Neural cell (in vitro differentiated cells): ENCODE results near the gene LSM12. TPM values are rescaled to one million over a fixed set of nuclear protein-coding genes. Genes with fewer than 3 reads are reported as not detected.

ENCODE experiments used
- H2AFZ ChIP-seq: fragments of 200-600, 300-800 bp; sonication (generic), shearing (Covaris generic); 2 replicates; pipeline ENCODE4 v1.6.0; 2014; ENCODE audit warnings: low read depth, mild to moderate bottlenecking, antibody characterized with exemption, low read length, moderate library complexity
- H3F3A ChIP-seq: fragments of 200-600 bp; shearing (Covaris generic); 2 replicates; pipeline ENCODE4 v1.6.1; 2016; ENCODE audit warnings: mild to moderate bottlenecking, moderate library complexity, mixed read lengths, antibody characterized with exemption, low read length; ENCODE audit not compliant: insufficient read depth, poor library complexity, severe bottlenecking
- H3K27ac ChIP-seq: fragments of 200-600, 300-800 bp; sonication (generic), shearing (Covaris generic); 2 replicates; pipeline ENCODE4 v1.5.1; 2014; ENCODE audit warnings: mild to moderate bottlenecking, low read length, moderate library complexity
- H3K27me3 ChIP-seq: fragments of 300-800, 200-600 bp; sonication (generic), shearing (Covaris generic); 2 replicates; pipeline ENCODE4 v1.6.0; 2014; ENCODE audit warnings: mild to moderate bottlenecking, low read depth, low read length, moderate library complexity; ENCODE audit not compliant: insufficient read depth
- H3K36me3 ChIP-seq: fragments of 300-800, 200-600 bp; sonication (generic), shearing (Covaris generic); 2 replicates; pipeline ENCODE4 v1.5.1; 2014; ENCODE audit warnings: mild to moderate bottlenecking, antibody characterized with exemption, low read length, moderate library complexity; ENCODE audit not compliant: insufficient read depth
- H3K4me2 ChIP-seq: fragments of 300-800, 200-600 bp; sonication (generic), shearing (Covaris generic); 2 replicates; pipeline ENCODE4 v1.6.0; 2014; ENCODE audit warnings: mild to moderate bottlenecking, low read length
- H3K4me3 ChIP-seq: fragments of 300-800, 200-600 bp; sonication (generic), shearing (Covaris generic); 2 replicates; pipeline ENCODE4 v1.5.1; 2014; ENCODE audit warnings: mild to moderate bottlenecking, low read length, moderate library complexity
- H3K79me2 ChIP-seq: fragments of 200-600 bp; shearing (Covaris generic); replicated peaks from 2 replicates; pipeline ENCODE4 v1.6.0; 2014; ENCODE audit warnings: mild to moderate bottlenecking, low read length, moderate library complexity; ENCODE audit not compliant: insufficient read depth
- H3K9ac ChIP-seq: fragments of 300-800, 200-600 bp; sonication (generic), shearing (Covaris generic); 2 replicates; pipeline ENCODE4 v1.6.1; 2016; ENCODE audit warnings: mild to moderate bottlenecking, low read length, mixed read lengths
- H3K9me2 ChIP-seq: fragments of 200-600 bp; shearing (Covaris generic); 2 replicates; pipeline ENCODE4 v1.6.1; 2016; ENCODE audit warnings: mild to moderate bottlenecking, low read length, mixed read lengths; ENCODE audit not compliant: insufficient read depth
- H3K9me3 ChIP-seq: fragments of 200-600, 300-800 bp; sonication (generic), shearing (Covaris generic); 2 replicates; pipeline ENCODE4 v1.6.1; 2016; ENCODE audit warnings: mild to moderate bottlenecking, mixed run types, low read length, moderate library complexity, mixed read lengths
- H4K20me1 ChIP-seq: fragments of 200-600 bp; shearing (Covaris generic); 2 replicates; pipeline ENCODE4 v1.6.1; 2016; ENCODE audit warnings: mild to moderate bottlenecking, mixed run types; ENCODE audit not compliant: insufficient read depth
- EP300 ChIP-seq: fragments of 450-650 bp; conservative IDR thresholded peaks from 2 replicates; pipeline ENCODE4 v1.6.1; 2014; ENCODE audit warnings: antibody characterized with exemption, mild to moderate bottlenecking, moderate library complexity; ENCODE audit not compliant: poor library complexity, severe bottlenecking
- EZH2 ChIP-seq: fragments of 200-600, 300-800 bp; shearing (Covaris generic), sonication (generic); IDR thresholded peaks from 2 replicates; pipeline ENCODE4 v1.6.1; 2014; ENCODE audit warnings: antibody characterized with exemption, low read length, borderline replicate concordance, mild to moderate bottlenecking; ENCODE audit not compliant: insufficient read depth, poor library complexity, severe bottlenecking
- MXI1 ChIP-seq: fragments of 450-650 bp; conservative IDR thresholded peaks from 2 replicates; pipeline ENCODE4 v1.6.1; 2014; ENCODE audit warnings: antibody characterized with exemption, mild to moderate bottlenecking; ENCODE audit not compliant: poor library complexity, severe bottlenecking
- POLR2AphosphoS5 ChIP-seq: IDR thresholded peaks from 2 replicates; pipeline ENCODE4 v1.6.1; 2012
- RAD21 ChIP-seq: fragments of 450-650 bp; conservative IDR thresholded peaks from 2 replicates; pipeline ENCODE4 v1.6.1; 2014; ENCODE audit warnings: antibody characterized with exemption, mild to moderate bottlenecking, moderate library complexity
- REST ChIP-seq: IDR thresholded peaks from 2 replicates; pipeline ENCODE4 v1.6.1; 2012; ENCODE audit warnings: borderline replicate concordance
- SMC3 ChIP-seq: fragments of 450-650 bp; conservative IDR thresholded peaks from 2 replicates; pipeline ENCODE4 v1.6.1; 2014; ENCODE audit warnings: antibody characterized with exemption, mild to moderate bottlenecking, moderate library complexity; ENCODE audit not compliant: poor library complexity
- TAF1 ChIP-seq: IDR thresholded peaks from 2 replicates; pipeline ENCODE4 v1.6.1; 2012; ENCODE audit warnings: low read depth
- polyA plus RNA-seq: library from polyadenylated mRNA; depleted of rRNA; stranded (reverse); fragments of >200 nt; gene quantifications from 2 replicates; pipeline ENCODE4 v1.2.3, GENCODE V29; 2014
- TF ChIP-seq, protein P1 (sequence below): fragments of 450-650 bp; IDR thresholded peaks from 2 replicates; pipeline ENCODE4 v1.5.1; 2014; ENCODE audit warnings: antibody characterized with exemption, mild to moderate bottlenecking, moderate library complexity; ENCODE audit not compliant: poor library complexity, severe bottlenecking

LSM12 gene
- polyA plus RNA-seq, 1 donor from 2014 or later: 12.0 TPM

DNA sequence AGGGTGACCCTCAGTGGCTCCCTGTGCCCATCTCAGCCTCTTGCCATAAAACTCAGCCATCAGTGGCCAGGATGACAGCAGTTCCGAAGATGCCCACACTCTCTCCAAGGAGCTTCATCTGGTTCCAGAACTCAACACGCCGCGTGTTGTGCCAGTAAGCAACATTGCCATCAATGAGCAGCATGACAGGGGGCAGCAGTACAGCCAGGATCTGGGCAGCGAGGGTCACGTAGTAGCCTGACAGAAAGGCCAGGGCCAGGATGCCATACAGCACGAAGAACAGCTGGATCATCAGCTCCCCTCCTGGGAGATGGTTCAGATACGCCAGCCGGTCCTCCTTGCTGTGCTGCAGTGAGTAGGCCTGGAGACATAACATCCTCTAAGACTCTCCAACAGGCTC lies 54.6 kb downstream of the LSM12 start:
- no peak overlapping the region for H3K27ac ChIP-seq
- no peaks in the 10 kb centered on the region for H3K9me2 ChIP-seq
- no peak overlapping the region for H3K9ac ChIP-seq
- no peak overlapping the region for H2AFZ ChIP-seq
- H3K4me3 ChIP-seq: no peak overlapping the region
- no peaks in the 10 kb centered on the region for H3F3A ChIP-seq
- H4K20me1 ChIP-seq: no peaks in the 10 kb centered on the region
- H3K27me3 ChIP-seq: peaks cover 14% of the 10 kb centered on the region
- TF ChIP-seq, protein P1, sequence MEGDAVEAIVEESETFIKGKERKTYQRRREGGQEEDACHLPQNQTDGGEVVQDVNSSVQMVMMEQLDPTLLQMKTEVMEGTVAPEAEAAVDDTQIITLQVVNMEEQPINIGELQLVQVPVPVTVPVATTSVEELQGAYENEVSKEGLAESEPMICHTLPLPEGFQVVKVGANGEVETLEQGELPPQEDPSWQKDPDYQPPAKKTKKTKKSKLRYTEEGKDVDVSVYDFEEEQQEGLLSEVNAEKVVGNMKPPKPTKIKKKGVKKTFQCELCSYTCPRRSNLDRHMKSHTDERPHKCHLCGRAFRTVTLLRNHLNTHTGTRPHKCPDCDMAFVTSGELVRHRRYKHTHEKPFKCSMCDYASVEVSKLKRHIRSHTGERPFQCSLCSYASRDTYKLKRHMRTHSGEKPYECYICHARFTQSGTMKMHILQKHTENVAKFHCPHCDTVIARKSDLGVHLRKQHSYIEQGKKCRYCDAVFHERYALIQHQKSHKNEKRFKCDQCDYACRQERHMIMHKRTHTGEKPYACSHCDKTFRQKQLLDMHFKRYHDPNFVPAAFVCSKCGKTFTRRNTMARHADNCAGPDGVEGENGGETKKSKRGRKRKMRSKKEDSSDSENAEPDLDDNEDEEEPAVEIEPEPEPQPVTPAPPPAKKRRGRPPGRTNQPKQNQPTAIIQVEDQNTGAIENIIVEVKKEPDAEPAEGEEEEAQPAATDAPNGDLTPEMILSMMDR: no peak
- no peak for TF ChIP-seq SMC3
- TF ChIP-seq MXI1: no peak
- no peak for TF ChIP-seq RAD21
- no peak for TF ChIP-seq REST
- no peak for TF ChIP-seq EP300
- no peak for TF ChIP-seq POLR2AphosphoS5
- TF ChIP-seq EZH2: no peak
- TF ChIP-seq TAF1: no peak
- no peaks in the 10 kb centered on the region for H3K9me3 ChIP-seq
- H3K36me3 ChIP-seq: no peaks in the 10 kb centered on the region
- H3K4me2 ChIP-seq: no peak overlapping the region
- no peaks in the 10 kb centered on the region for H3K79me2 ChIP-seq

DNA sequence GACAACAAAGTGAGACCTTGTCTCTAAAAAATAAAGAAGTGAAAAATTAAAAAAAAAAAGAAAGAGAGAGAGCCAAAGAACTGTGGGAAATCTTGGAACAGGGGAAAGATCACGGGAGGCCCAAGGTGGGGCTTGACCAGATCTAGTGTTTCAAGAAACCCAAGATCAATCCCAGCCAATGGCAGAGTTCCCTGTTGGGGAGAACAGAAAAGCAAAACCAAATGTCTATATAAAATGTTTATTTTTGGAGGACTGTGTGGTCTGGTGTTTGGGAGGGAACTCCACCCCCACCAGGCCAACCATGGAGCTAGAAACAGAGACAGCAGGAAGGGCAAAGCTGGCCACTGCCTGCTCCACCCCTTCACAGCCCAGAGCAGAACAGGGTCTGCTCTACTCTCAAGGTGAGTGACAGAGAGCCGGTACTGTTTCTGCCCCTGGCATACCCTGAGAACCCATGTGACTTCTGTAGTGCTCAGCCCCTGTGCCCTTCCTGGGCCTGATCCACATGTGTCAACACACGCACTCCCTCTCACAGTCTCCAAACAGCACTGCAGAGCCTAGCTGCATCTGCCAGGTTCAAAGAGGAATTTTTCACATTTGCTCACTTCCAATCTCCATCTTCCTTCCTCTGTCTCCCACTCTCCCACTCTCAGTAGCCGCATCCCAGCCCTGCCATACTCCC lies 55.4 kb downstream of the LSM12 start:
- Histone ChIP-seq H3F3A (no peaks in the 10 kb centered on the region), H3K27me3 (peaks cover 22% of the 10 kb centered on the region), H2AFZ (no peak overlapping the region), H3K9ac (no peak overlapping the region), H3K36me3 (no peaks in the 10 kb centered on the region), H3K27ac (no peak overlapping the region), H3K9me2 (no peaks in the 10 kb centered on the region), H3K4me2 (no peak overlapping the region), H3K4me3 (no peak overlapping the region), H4K20me1 (no peaks in the 10 kb centered on the region), H3K9me3 (no peaks in the 10 kb centered on the region), H3K79me2 (no peaks in the 10 kb centered on the region)
- TF ChIP-seq SMC3: no peak
- TF ChIP-seq, protein P1: no peak
- no peak for TF ChIP-seq REST
- TF ChIP-seq RAD21: no peak
- no peak for TF ChIP-seq TAF1
- TF ChIP-seq EZH2: no peak
- TF ChIP-seq POLR2AphosphoS5: no peak
- TF ChIP-seq MXI1: no peak
- TF ChIP-seq EP300: no peak
